ENCODE data around the gene HGF. TPM values are rescaled to one million over a fixed set of nuclear protein-coding genes. Genes with fewer than 3 reads are reported as not detected.

Gene HGF
- total RNA-seq, 1 experiment from 2014 or later, result not detected

- H2AFZ ChIP-seq (ENCODE audit: low read length), result no peak overlapping the region
These were observed 24.2 kb downstream of the HGF start for GRCh38 chr7:81745637-81746036.

GRCh38 chr7:81744389-81744788 lies 25.5 kb downstream of the HGF start:
- Histone ChIP-seq H3K27ac (ENCODE audit: low read length) (no peak overlapping the region), H3K9ac (ENCODE audit: low read length) (no peak overlapping the region), H3K9me3 (ENCODE audit: low read length) (peaks cover 29% of the 10 kb centered on the region), H4K20me1 (ENCODE audit: insufficient read depth, low read depth, low read length) (no peaks in the 10 kb centered on the region), H3K9me2 (replicated peaks; ENCODE audit: insufficient read depth, low read length) (no peaks in the 10 kb centered on the region), H3K4me3 (ENCODE audit: low read length) (no peak overlapping the region), H3K27me3 (ENCODE audit: low read length) (no peaks in the 10 kb centered on the region), H2AFZ (ENCODE audit: low read length) (no peak overlapping the region), H3K36me3 (ENCODE audit: insufficient read depth, low read length) (no peaks in the 10 kb centered on the region), H3K4me1 (ENCODE audit: low read length) (no peaks in the 10 kb centered on the region), H3K79me2 (ENCODE audit: low read length) (no peaks in the 10 kb centered on the region), H3K4me2 (ENCODE audit: low read depth, low read length, poor library complexity, severe bottlenecking) (no peak overlapping the region)
- no peak for DNase-seq

More at GRCh38 chr7:81745637-81746036, 24.2 kb downstream of the HGF start:
- Histone ChIP-seq H3K9me3 (ENCODE audit: low read length) (peaks cover 25% of the 10 kb centered on the region), H3K4me3 (ENCODE audit: low read length) (no peak overlapping the region), H3K9ac (ENCODE audit: low read length) (no peak overlapping the region), H3K4me1 (ENCODE audit: low read length) (no peaks in the 10 kb centered on the region), H3K36me3 (ENCODE audit: insufficient read depth, low read length) (no peaks in the 10 kb centered on the region), H4K20me1 (ENCODE audit: insufficient read depth, low read depth, low read length) (no peaks in the 10 kb centered on the region), H3K27ac (ENCODE audit: low read length) (no peak overlapping the region), H3K79me2 (ENCODE audit: low read length) (no peaks in the 10 kb centered on the region), H3K9me2 (replicated peaks; ENCODE audit: insufficient read depth, low read length) (no peaks in the 10 kb centered on the region), H3K4me2 (ENCODE audit: low read depth, low read length, poor library complexity, severe bottlenecking) (no peak overlapping the region), H3K27me3 (ENCODE audit: low read length) (no peaks in the 10 kb centered on the region)
- no peak for DNase-seq

GRCh38 chr7:81743665-81744064 lies 26.2 kb downstream of the HGF start:
- Histone ChIP-seq H3K79me2 (ENCODE audit: low read length) (no peaks in the 10 kb centered on the region), H3K4me3 (ENCODE audit: low read length) (no peak overlapping the region), H3K27me3 (ENCODE audit: low read length) (no peaks in the 10 kb centered on the region), H3K9me2 (replicated peaks; ENCODE audit: insufficient read depth, low read length) (no peaks in the 10 kb centered on the region), H4K20me1 (ENCODE audit: insufficient read depth, low read depth, low read length) (no peaks in the 10 kb centered on the region), H3K4me1 (ENCODE audit: low read length) (no peaks in the 10 kb centered on the region), H3K9ac (ENCODE audit: low read length) (no peak overlapping the region), H3K9me3 (ENCODE audit: low read length) (peaks cover 29% of the 10 kb centered on the region), H3K27ac (ENCODE audit: low read length) (no peak overlapping the region), H2AFZ (ENCODE audit: low read length) (no peak overlapping the region), H3K4me2 (ENCODE audit: low read depth, low read length, poor library complexity, severe bottlenecking) (no peak overlapping the region), H3K36me3 (ENCODE audit: insufficient read depth, low read length) (no peaks in the 10 kb centered on the region)
- DNase-seq, result no peak

- Histone ChIP-seq H3K36me3 (ENCODE audit: insufficient read depth, low read length) (no peaks in the 10 kb centered on the region), H3K9me2 (replicated peaks; ENCODE audit: insufficient read depth, low read length) (no peaks in the 10 kb centered on the region), H3K9me3 (ENCODE audit: low read length) (peaks cover 25% of the 10 kb centered on the region), H3K27ac (ENCODE audit: low read length) (no peak overlapping the region), H3K4me2 (ENCODE audit: low read depth, low read length, poor library complexity, severe bottlenecking) (no peak overlapping the region), H3K4me1 (ENCODE audit: low read length) (no peaks in the 10 kb centered on the region), H2AFZ (ENCODE audit: low read length) (no peak overlapping the region), H3K9ac (ENCODE audit: low read length) (no peak overlapping the region), H3K79me2 (ENCODE audit: low read length) (no peaks in the 10 kb centered on the region), H4K20me1 (ENCODE audit: insufficient read depth, low read depth, low read length) (no peaks in the 10 kb centered on the region), H3K27me3 (ENCODE audit: low read length) (no peaks in the 10 kb centered on the region), H3K4me3 (ENCODE audit: low read length) (no peak overlapping the region)
- no peak for DNase-seq
These were observed 26.6 kb downstream of the HGF start for GRCh38 chr7:81743201-81743600.

GRCh38 chr7:81740403-81740802 lies 29.4 kb downstream of the HGF start:
- Histone ChIP-seq H3K9me2 (replicated peaks; ENCODE audit: insufficient read depth, low read length) (no peaks in the 10 kb centered on the region), H3K27ac (ENCODE audit: low read length) (no peak overlapping the region), H2AFZ (ENCODE audit: low read length) (no peak overlapping the region), H3K27me3 (ENCODE audit: low read length) (no peaks in the 10 kb centered on the region), H3K36me3 (ENCODE audit: insufficient read depth, low read length) (no peaks in the 10 kb centered on the region), H3K79me2 (ENCODE audit: low read length) (no peaks in the 10 kb centered on the region), H3K4me2 (ENCODE audit: low read depth, low read length, poor library complexity, severe bottlenecking) (no peak overlapping the region), H3K4me3 (ENCODE audit: low read length) (no peak overlapping the region), H4K20me1 (ENCODE audit: insufficient read depth, low read depth, low read length) (no peaks in the 10 kb centered on the region), H3K4me1 (ENCODE audit: low read length) (no peaks in the 10 kb centered on the region), H3K9ac (ENCODE audit: low read length) (no peak overlapping the region), H3K9me3 (ENCODE audit: low read length) (peaks cover 29% of the 10 kb centered on the region)
- DNase-seq, result no peak

GRCh38 chr7:81736091-81736490 lies 33.8 kb downstream of the HGF start:
- H3K9ac ChIP-seq (ENCODE audit: low read length), result no peak overlapping the region
- no peaks in the 10 kb centered on the region for H4K20me1 ChIP-seq (ENCODE audit: insufficient read depth, low read depth, low read length)
- H3K27me3 ChIP-seq (ENCODE audit: low read length), result no peaks in the 10 kb centered on the region
- no peaks in the 10 kb centered on the region for H3K79me2 ChIP-seq (ENCODE audit: low read length)
- no peak for DNase-seq
- no peaks in the 10 kb centered on the region for H3K36me3 ChIP-seq (ENCODE audit: insufficient read depth, low read length)
- peaks cover 16% of the 10 kb centered on the region; the same call in 1 of the 2 replicates for H3K9me3 ChIP-seq (ENCODE audit: low read length)
- H3K4me2 ChIP-seq (ENCODE audit: low read depth, low read length, poor library complexity, severe bottlenecking), result no peak overlapping the region
- no peak overlapping the region for H3K4me3 ChIP-seq (ENCODE audit: low read length)
- H2AFZ ChIP-seq (ENCODE audit: low read length), result no peak overlapping the region
- H3K4me1 ChIP-seq (ENCODE audit: low read length), result no peaks in the 10 kb centered on the region
- no peak overlapping the region for H3K27ac ChIP-seq (ENCODE audit: low read length)
- no peaks in the 10 kb centered on the region for H3K9me2 ChIP-seq (replicated peaks; ENCODE audit: insufficient read depth, low read length)

- no peaks in the 10 kb centered on the region for H3K27me3 ChIP-seq (ENCODE audit: low read length)
- no peak overlapping the region for H3K4me2 ChIP-seq (ENCODE audit: low read depth, low read length, poor library complexity, severe bottlenecking)
- H3K27ac ChIP-seq (ENCODE audit: low read length), result no peak overlapping the region
- H3K9ac ChIP-seq (ENCODE audit: low read length), result no peak overlapping the region
- 0 out of 2 replicates have a peak overlapping the region, but pooled peaks have one; percentile 36 for H2AFZ ChIP-seq (ENCODE audit: low read length)
- H3K79me2 ChIP-seq (ENCODE audit: low read length), result no peaks in the 10 kb centered on the region
- no peaks in the 10 kb centered on the region for H3K9me2 ChIP-seq (replicated peaks; ENCODE audit: insufficient read depth, low read length)
- no peaks in the 10 kb centered on the region for H4K20me1 ChIP-seq (ENCODE audit: insufficient read depth, low read depth, low read length)
- no peak overlapping the region for H3K4me3 ChIP-seq (ENCODE audit: low read length)
- peaks cover 15% of the 10 kb centered on the region for H3K9me3 ChIP-seq (ENCODE audit: low read length)
- no peaks in the 10 kb centered on the region for H3K4me1 ChIP-seq (ENCODE audit: low read length)
- H3K36me3 ChIP-seq (ENCODE audit: insufficient read depth, low read length), result no peaks in the 10 kb centered on the region
- DNase-seq, result no peak
These were observed 44.1 kb downstream of the HGF start for GRCh38 chr7:81725812-81726127.

GRCh38 chr7:81725003-81725811 lies 44.6 kb downstream of the HGF start:
- Histone ChIP-seq H3K4me1 (ENCODE audit: low read length) (no peaks in the 10 kb centered on the region), H3K27ac (ENCODE audit: low read length) (no peak overlapping the region), H3K4me3 (ENCODE audit: low read length) (no peak overlapping the region), H4K20me1 (ENCODE audit: insufficient read depth, low read depth, low read length) (no peaks in the 10 kb centered on the region), H3K9ac (ENCODE audit: low read length) (no peak overlapping the region), H3K36me3 (ENCODE audit: insufficient read depth, low read length) (no peaks in the 10 kb centered on the region), H3K27me3 (ENCODE audit: low read length) (no peaks in the 10 kb centered on the region), H3K9me3 (ENCODE audit: low read length) (peaks cover 17% of the 10 kb centered on the region), H3K9me2 (replicated peaks; ENCODE audit: insufficient read depth, low read length) (no peaks in the 10 kb centered on the region), H3K79me2 (ENCODE audit: low read length) (no peaks in the 10 kb centered on the region), H3K4me2 (ENCODE audit: low read depth, low read length, poor library complexity, severe bottlenecking) (no peak overlapping the region), H2AFZ (ENCODE audit: low read length) (no peak overlapping the region)
- no peak for DNase-seq
